DOHH2 (cell line): ENCODE results near the gene NFE2L1.

ENCODE experiments used
- H3F3A ChIP-seq: fragments of 200-600 bp; sonication (generic), shearing (Covaris generic); 2 replicates; pipeline ENCODE4 v1.6.0; 2016; ENCODE audit warnings: antibody characterized with exemption, mild to moderate bottlenecking; ENCODE audit not compliant: control insufficient read depth, insufficient read depth
- H3K27ac ChIP-seq: fragments of 200-600 bp; sonication (generic); 2 replicates; pipeline ENCODE4 v1.5.1; 2014; ENCODE audit warnings: low read depth, mild to moderate bottlenecking, low read length, moderate library complexity
- H3K27me3 ChIP-seq: fragments of 200-600 bp; sonication (generic); 2 replicates; pipeline ENCODE4 v1.6.1; 2014; ENCODE audit warnings: mild to moderate bottlenecking, low read length, mixed read lengths; ENCODE audit not compliant: control insufficient read depth
- H3K36me3 ChIP-seq: fragments of 200-600 bp; sonication (generic); 2 replicates; pipeline ENCODE4 v1.6.1; 2014; ENCODE audit warnings: mild to moderate bottlenecking, low read length, moderate library complexity, mixed read lengths; ENCODE audit not compliant: control insufficient read depth
- H3K4me1 ChIP-seq: fragments of 200-600 bp; sonication (generic); 2 replicates; pipeline ENCODE4 v1.6.1; 2014; ENCODE audit warnings: mild to moderate bottlenecking, low read length, mixed read lengths; ENCODE audit not compliant: control insufficient read depth
- H3K4me2 ChIP-seq: fragments of 200-600 bp; sonication (generic); 2 replicates; pipeline ENCODE4 v1.6.0; 2014; ENCODE audit warnings: mild to moderate bottlenecking, low read length, moderate library complexity
- H3K4me3 ChIP-seq: fragments of 200-600 bp; sonication (generic); 2 replicates; pipeline ENCODE4 v1.5.1; 2014; ENCODE audit warnings: mild to moderate bottlenecking, low read length, mixed read lengths
- H3K79me2 ChIP-seq: fragments of 200-600 bp; sonication (generic); 2 replicates; pipeline ENCODE4 v1.6.1; 2014; ENCODE audit warnings: mild to moderate bottlenecking, low read length, mixed read lengths; ENCODE audit not compliant: control insufficient read depth
- H3K9me2 ChIP-seq: fragments of 200-600 bp; sonication (generic); replicated peaks from 2 replicates; pipeline ENCODE4 v1.6.1; 2014; ENCODE audit warnings: mild to moderate bottlenecking, low read length, mixed read lengths; ENCODE audit not compliant: control insufficient read depth
- H3K9me3 ChIP-seq: fragments of 200-600 bp; sonication (generic); 2 replicates; pipeline ENCODE4 v1.6.1; 2014; ENCODE audit warnings: antibody characterized with exemption, low read length, mixed read lengths; ENCODE audit not compliant: control insufficient read depth, insufficient read depth
- H4K20me1 ChIP-seq: fragments of 200-600 bp; sonication (generic); 2 replicates; pipeline ENCODE4 v1.6.0; 2014; ENCODE audit warnings: low read depth, mild to moderate bottlenecking, antibody characterized with exemption, low read length, moderate library complexity; ENCODE audit not compliant: control insufficient read depth, insufficient read depth
- CTCF ChIP-seq: fragments of 200-600 bp; sonication (generic); IDR thresholded peaks from one replicate; pipeline ENCODE4 v1.5.1; 2014; ENCODE audit warnings: antibody characterized with exemption, mild to moderate bottlenecking, low read depth, low read length; ENCODE audit not compliant: poor library complexity, severe bottlenecking
- EZH2phosphoT487 ChIP-seq: fragments of 200-600 bp; sonication (generic); IDR thresholded peaks from 2 replicates; pipeline ENCODE4 v1.6.1; 2017; ENCODE audit warnings: borderline replicate concordance, mild to moderate bottlenecking, antibody characterized with exemption, low read length, moderate library complexity, mixed read lengths

The NFE2L1 gene

DNA sequence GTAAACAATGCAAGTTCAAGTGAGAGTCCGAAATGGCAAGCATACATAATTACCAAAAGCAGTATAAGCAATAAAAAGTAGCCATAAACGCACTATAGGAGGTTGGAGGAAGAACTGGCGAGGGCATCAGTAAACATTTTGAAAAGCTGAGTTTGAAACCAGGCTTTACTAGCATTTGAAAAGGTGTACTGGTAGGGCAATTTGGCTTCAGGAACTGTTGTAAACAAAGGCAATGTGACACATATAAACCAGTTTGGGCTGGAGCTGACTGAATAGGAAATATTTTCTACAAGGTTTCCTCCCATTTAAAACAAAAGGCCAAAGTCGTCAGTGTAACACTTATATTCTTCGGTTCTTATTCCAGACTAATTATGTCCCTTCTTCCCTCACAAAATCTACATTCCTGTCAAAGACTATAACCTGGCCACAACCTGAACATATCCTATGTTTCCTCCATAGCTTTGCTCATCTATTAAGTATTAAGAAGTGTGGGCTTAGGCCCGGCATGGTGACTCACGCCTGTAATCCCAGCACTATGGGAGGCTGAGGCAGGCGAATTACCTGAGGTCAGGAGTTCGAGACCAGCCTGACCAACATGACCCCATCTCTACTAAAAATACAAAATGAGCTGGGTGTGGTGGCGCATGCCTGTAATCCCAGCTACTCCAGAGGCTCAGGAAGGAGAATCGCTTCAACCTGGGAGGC, 45.3 kb downstream of the NFE2L1 start:
- peaks cover 96% of the 10 kb centered on the region for H3K79me2 ChIP-seq

GRCh38 chr17:48095611-48096010, 47.5 kb downstream of the NFE2L1 start:
- Histone ChIP-seq H3K9me3 (no peaks in the 10 kb centered on the region), H3K9me2 (no peaks in the 10 kb centered on the region), H3F3A (no peaks in the 10 kb centered on the region), H3K36me3 (peaks cover 20% of the 10 kb centered on the region), H3K79me2 (peaks cover 96% of the 10 kb centered on the region), H3K4me2 (no peak overlapping the region), H3K4me1 (peaks cover 31% of the 10 kb centered on the region), H4K20me1 (peaks cover 12% of the 10 kb centered on the region), H3K27ac (no peak overlapping the region), H3K27me3 (no peaks in the 10 kb centered on the region), H3K4me3 (no peak overlapping the region)
- no peak for TF ChIP-seq EZH2phosphoT487
- no peak for TF ChIP-seq CTCF

More for the DNA sequence above, 45.3 kb downstream of the NFE2L1 start:
- no peaks in the 10 kb centered on the region for H3K9me2 ChIP-seq
- H3F3A ChIP-seq, result no peaks in the 10 kb centered on the region
- H4K20me1 ChIP-seq, result peaks cover 5% of the 10 kb centered on the region; the same call in 1 of the 2 replicates
- H3K36me3 ChIP-seq, result peaks cover 20% of the 10 kb centered on the region
- H3K4me1 ChIP-seq, result peaks cover 15% of the 10 kb centered on the region
- H3K4me2 ChIP-seq, result no peak overlapping the region
- TF ChIP-seq CTCF (no peak), EZH2phosphoT487 (no peak)
- H3K27me3 ChIP-seq, result no peaks in the 10 kb centered on the region
- no peak overlapping the region for H3K4me3 ChIP-seq
- H3K9me3 ChIP-seq, result no peaks in the 10 kb centered on the region
- no peak overlapping the region for H3K27ac ChIP-seq

- H3K79me2 ChIP-seq, result peaks cover 61% of the 10 kb centered on the region
- peak overlapping the region; percentile 77 for H3K4me3 ChIP-seq
- TF ChIP-seq CTCF (no peak), EZH2phosphoT487 (no peak)
- no peak overlapping the region for H3K27ac ChIP-seq
- H3F3A ChIP-seq, result peaks cover 11% of the 10 kb centered on the region
- peaks cover 40% of the 10 kb centered on the region for H3K4me1 ChIP-seq
- H3K4me2 ChIP-seq, result peak overlapping the region; percentile 68
- no peaks in the 10 kb centered on the region for H3K27me3 ChIP-seq
- no peaks in the 10 kb centered on the region for H3K9me2 ChIP-seq
- H3K36me3 ChIP-seq, result peaks cover 10% of the 10 kb centered on the region
- H4K20me1 ChIP-seq, result peaks cover 12% of the 10 kb centered on the region; the same call in 1 of the 2 replicates
- peaks cover 9% of the 10 kb centered on the region for H3K9me3 ChIP-seq
These were observed 52.0 kb downstream of the NFE2L1 start for GRCh38 chr17:48100160-48100559.
